GM18508 (cell line): ENCODE results near the gene UBE2E2.

Source experiments
- ATAC-seq: cut with Tn5 transposase; IDR thresholded peaks from one replicate; pipeline ENCODE4 v1.9.1; 2021; ENCODE audit warnings: moderate number of reproducible peaks; ENCODE audit not compliant: insufficient read depth, unreplicated experiment

The UBE2E2 gene

DNA sequence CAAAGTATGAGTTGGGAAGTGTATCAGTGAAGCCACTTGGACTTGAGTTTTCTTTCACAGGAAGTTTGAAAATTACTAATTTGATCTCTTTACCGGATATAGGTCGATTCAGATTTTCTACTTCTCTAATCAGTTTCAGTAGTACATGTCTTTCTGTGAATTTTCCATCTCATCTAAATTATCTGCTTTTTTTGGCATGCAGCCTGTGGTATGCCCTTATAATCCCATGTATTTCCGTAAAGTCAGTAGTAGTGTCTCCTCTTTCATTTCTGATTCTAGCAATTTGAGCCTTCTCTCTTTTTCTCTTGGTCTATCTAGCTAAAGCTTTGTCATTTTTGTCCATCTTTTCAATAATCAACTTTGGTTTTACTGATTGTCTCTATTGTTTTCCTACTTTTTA, 434.2 kb downstream of the UBE2E2 start:
- ATAC-seq, result no peak

DNA sequence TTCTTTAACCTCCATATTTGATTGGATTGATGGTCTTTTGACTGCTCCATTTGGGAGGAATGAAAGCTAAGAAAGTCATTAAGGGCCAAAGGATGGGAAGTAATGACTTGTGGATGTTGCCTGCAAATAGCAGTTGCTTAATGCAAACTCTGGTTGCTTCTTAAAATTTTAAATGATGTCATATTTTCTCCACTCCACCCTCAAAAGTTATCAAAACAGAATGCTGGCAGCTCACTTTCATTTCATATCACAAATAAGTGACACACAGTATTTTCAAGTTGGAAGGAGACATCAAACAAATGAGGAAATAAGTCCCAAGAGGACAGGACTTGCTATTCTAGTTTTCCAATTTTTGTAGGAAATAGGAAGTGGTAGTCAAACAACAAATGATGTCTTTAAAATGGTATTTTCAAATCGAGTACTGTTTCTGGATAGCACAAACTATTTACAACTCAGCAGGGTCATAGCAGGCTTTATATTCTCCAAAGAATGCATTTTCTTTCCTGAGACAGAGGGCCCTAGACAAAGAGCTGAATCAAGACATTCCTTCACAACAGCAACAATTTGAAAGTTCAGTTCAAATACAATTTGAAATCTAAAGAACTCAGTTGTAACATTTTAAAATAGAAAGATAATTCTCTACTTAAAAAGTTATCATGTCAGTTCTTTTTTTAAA, 437.5 kb downstream of the UBE2E2 start:
- no peak for ATAC-seq
